Stimulated activated CD8-positive, alpha-beta memory T cell treated with anti-CD3 and anti-CD28 coated beads, Interleukin-12 subunit alpha, Interleukin-12 subunit beta, amount 100 ng/mL, for 4 hours (primary cell): Measurements from ENCODE around the gene NRXN3.

Experiments
- DNase-seq: peaks from one replicate; pipeline ENCODE4 v3.0.0-alpha.2; 2020; ENCODE audit warnings: low read depth

Gene NRXN3

GRCh38 chr14:79246173-79246572, 1076.0 kb downstream of the NRXN3 start:
- DNase-seq: no peak

GRCh38 chr14:79248126-79248525, 1078.0 kb downstream of the NRXN3 start:
- DNase-seq: no peak

GRCh38 chr14:79248771-79249170, 1078.6 kb downstream of the NRXN3 start:
- DNase-seq: no peak

GRCh38 chr14:79251278-79251677, 1081.1 kb downstream of the NRXN3 start:
- no peak for DNase-seq

- DNase-seq: no peak
Observed at GRCh38 chr14:79253576-79253975, 1083.4 kb downstream of the NRXN3 start.

- no peak for DNase-seq
Observed at GRCh38 chr14:79254069-79254775, 1084.0 kb downstream of the NRXN3 start.

- no peak for DNase-seq
Observed at GRCh38 chr14:79256380-79256779, 1086.2 kb downstream of the NRXN3 start.

- no peak for DNase-seq
Observed at GRCh38 chr14:79260406-79260805, 1090.2 kb downstream of the NRXN3 start.

- DNase-seq: no peak
Observed at GRCh38 chr14:79265366-79265946, 1095.3 kb downstream of the NRXN3 start.

- DNase-seq: no peak
Observed at GRCh38 chr14:79270361-79270760, 1100.2 kb downstream of the NRXN3 start.

- DNase-seq: no peak
Observed at GRCh38 chr14:79271122-79271521, 1100.9 kb downstream of the NRXN3 start.

GRCh38 chr14:79274641-79275291, 1104.6 kb downstream of the NRXN3 start:
- DNase-seq: no peak

GRCh38 chr14:79275292-79275655, 1105.1 kb downstream of the NRXN3 start:
- no peak for DNase-seq

- DNase-seq: no peak
Observed at GRCh38 chr14:79278286-79278797, 1108.2 kb downstream of the NRXN3 start.

- no peak for DNase-seq
Observed at GRCh38 chr14:79278798-79279644, 1108.8 kb downstream of the NRXN3 start.

GRCh38 chr14:79279645-79280597, 1109.7 kb downstream of the NRXN3 start:
- no peak for DNase-seq

- no peak for DNase-seq
Observed at GRCh38 chr14:79281244-79282152, 1111.3 kb downstream of the NRXN3 start.

GRCh38 chr14:79284621-79285020, 1114.4 kb downstream of the NRXN3 start:
- no peak for DNase-seq

GRCh38 chr14:79285263-79285662, 1115.1 kb downstream of the NRXN3 start:
- no peak for DNase-seq

- DNase-seq: no peak
Observed at GRCh38 chr14:79287976-79288375, 1117.8 kb downstream of the NRXN3 start.
